ENCODE data around the gene TACR2.

Gene TACR2

DNA sequence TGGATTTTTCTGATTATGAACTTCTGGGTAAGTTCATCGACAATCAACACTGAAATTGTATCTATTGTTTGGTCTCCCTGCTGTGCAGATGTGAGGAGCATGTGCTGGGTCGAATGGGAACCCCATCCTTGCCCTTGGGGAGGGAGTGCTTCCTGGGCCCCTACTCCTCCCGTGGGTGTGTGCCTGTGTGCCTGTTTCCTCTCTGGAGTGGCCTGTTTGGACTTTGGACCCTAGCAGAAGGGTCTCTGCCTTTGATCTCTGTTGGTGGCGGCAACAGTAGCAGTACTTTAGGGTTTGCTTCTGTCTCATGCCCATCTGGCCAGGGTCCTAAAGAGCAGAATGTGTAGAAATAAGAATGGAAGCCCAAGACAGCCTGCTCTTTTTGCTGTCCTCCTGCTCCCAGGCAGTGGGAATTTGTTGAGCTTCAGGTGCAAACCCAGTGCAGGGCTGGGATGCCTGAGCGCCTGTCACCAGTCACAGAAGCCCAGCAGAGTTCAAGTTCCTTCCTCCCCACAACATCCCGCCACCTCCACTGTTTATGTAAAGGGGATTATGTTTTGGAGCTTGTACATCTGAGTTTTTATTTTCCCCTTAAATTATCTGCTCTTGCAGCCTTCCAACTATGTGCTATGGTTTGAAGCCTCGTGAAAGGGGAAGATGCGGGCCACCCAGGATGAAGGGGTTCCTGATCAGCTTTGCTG, 1.5 kb upstream of the TACR2 start:
- DNase-seq = no peak

GRCh38 chr10:69417542-69417941, 824 bp upstream of the TACR2 start:
- no peak for DNase-seq

DNA sequence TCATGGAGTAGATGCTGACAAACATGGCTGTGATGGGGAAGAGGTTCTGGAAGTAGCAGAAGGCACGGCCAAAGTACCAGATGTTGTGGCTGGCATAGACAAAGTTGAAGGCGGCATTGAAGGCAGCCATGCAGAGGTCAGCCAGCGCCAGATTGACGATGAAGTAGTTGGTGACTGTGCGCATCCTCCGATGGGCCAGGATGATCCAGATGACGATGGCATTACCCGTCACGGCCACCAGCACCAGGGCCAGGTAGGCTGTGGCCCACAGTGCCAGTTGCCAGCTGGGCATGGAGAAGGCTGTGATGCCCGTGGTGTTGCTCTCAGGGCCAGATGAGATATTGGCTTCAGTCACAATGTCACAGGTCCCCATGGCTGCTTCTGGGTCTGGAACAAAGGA, 767 bp downstream of the TACR2 start:
- DNase-seq = no peak

- no peak for DNase-seq
Observed at GRCh38 chr10:69415049-69415448, 1.7 kb downstream of the TACR2 start.

DNA sequence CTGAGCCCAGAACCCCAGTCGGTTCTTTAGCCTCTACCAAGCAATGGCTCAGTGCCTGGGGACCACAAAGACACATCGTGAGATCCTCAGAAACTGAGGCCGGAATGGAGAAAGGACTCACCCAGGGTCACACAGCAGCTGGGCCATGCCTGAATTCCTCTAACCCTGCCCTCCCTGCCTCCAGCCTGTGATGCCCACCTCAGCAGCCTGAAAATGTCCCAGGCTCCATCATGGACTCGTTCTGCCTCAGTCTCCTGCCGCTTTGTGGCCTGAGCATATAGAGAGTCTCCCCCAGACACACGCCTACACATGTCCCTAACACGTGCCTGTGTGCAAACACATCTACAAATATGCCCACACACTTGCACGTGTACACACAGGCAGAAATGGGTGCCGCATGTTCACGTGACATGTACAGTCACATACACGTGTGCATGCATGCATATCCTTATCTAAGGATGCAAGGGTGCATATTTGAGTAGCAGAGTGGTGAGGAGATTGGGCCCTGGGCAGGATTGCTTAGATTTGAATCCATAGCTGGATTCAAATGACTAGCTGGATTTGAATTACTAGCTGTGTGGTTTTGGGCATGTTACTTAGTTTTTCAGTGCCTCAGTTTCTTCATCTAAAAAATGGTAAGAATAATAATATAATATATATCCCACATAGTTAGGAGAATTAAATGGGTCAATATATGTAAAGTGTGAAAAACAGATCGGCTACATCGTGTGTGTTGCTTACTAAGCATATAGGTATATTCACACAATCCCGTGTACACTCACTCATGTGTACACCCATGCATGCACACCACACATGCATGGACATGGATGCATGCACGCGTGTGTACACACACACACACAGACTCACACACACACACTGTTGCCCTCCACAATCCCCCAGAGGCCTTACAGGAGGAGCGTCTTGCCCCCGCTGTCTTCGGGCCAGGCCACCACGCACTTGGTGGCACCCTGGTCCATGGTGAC, 2.4 kb downstream of the TACR2 start:
- DNase-seq = no peak

- no peak for DNase-seq
Observed at GRCh38 chr10:69413221-69413865, 3.4 kb downstream of the TACR2 start.

DNA sequence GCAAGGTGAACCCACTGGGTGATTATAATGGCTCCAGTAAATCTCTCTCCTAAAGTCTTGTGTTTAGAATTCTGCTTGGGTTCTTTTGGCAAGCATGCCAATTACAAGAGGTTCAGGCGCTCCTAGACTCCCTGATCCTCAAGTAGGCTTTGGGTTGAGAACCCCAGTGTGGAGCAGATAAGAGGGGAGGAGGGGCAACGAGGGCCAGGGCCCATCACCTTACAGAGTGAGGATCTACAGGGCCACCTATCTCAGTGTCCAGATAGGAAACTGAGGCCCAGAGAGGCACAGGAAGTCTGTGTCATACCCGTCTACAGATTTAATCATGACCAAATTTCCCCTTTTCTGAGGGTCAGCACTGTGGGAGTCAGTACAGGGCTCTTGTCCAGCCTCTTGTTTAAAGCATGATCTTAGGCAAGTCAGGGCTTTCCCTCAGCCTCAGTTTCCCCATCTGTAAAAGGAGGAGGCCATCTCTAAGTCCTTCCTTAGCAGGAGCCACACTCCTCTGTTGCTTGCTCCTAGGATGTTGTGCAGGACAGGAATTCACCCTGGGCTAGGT, 4.4 kb downstream of the TACR2 start:
- DNase-seq = no peak

GRCh38 chr10:69411476-69411875, 5.2 kb downstream of the TACR2 start:
- no peak for DNase-seq

- DNase-seq = no peak
Observed at GRCh38 chr10:69410487-69410886, 6.2 kb downstream of the TACR2 start.

GRCh38 chr10:69409968-69410367, 6.8 kb downstream of the TACR2 start:
- no peak for DNase-seq

DNA sequence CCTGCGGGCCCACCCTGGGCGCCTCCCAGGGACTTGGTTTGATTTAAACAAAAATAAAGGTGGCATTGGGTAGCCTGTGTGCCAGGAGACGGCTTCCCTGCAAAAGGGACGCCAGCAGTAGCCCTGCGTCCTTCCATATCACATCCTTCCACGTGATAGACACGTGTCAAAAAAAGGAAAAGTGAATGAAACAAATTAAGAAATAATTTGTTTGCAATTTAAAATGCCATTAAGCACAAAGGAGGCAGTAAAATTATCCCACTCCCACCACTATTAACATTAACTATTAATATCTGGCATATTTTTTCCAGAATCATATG, 7.6 kb downstream of the TACR2 start:
- DNase-seq = no peak

DNA sequence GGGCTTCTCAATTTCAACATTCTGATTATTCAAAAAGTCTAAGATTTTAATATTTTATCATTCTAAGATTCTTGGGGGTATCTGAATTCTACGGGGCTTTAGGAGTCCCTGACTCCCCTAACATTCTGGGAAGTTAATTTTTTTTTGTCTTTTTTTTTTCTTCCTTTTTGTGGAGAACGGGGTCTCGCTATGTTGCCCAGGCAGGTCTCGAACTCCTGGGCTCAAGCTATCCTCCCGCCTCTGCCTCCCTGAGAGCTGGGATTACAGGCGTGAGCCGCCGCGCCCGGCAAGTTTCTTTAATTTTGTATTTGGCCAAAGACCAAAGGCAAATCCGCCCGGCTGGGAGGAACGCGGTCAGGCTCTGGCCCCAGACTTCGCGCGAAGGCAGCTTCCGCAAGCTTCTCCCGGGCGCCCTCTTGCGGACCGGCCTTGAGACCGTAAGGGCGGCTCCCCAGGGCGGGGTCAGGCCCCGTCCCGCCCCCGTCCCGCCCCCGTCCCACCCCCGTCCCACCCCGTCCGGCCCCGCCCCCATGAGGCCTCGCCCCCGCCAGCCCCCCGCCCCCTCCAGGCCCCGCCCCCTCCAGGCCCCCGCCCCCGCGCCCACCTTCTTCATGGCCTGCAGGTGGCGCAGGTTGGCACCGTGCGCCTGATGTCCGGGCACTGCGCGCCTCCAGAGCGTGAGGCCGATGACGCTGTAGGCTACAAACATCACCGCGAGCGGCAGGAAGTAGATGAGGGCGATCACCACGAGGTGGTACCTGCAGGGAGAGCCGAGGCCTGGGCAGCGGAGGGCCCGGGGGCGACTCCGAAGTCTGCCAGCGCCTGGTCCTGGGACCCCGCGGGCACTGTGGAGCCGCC, 8.2 kb downstream of the TACR2 start:
- DNase-seq = peak; percentile 84

GRCh38 chr10:69407621-69408301, 9.0 kb downstream of the TACR2 start:
- DNase-seq = no peak

DNA sequence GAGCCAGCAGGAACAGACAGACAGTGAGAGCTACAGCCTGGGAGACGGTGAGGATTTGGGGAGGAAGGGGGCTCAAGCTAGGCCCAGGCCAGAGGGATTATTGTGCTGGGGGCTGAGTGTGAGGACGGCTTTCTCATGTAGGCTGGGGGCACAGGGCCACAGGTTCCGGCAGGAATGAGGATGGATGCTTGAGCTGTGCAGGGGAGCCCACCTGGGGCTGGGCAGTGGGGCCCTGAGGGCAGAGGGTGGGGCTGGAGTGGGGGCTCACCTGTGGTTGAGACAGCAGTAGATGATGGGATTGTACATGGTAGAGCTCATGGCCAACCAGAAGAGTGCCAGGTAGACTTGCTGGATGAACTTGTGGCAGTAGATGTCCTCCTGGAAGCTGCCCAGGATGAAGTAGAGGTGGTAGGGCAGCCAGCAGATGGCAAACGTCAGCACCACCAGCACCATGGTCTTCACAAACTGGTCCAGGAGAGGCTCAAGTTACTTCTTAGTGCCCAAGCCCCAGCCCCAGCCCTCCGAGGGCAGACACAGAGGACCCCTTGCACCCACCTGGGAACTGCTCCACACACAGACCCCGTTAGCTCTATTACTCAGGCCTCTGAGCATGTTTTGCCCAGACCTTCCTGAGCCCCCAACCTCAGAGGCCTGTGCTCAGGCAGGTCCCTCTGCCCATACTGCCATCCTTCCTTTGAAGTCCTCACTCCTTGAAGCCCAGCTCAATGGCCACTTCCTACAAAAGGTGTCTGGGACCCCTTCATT, 9.7 kb downstream of the TACR2 start:
- DNase-seq = no peak

DNA sequence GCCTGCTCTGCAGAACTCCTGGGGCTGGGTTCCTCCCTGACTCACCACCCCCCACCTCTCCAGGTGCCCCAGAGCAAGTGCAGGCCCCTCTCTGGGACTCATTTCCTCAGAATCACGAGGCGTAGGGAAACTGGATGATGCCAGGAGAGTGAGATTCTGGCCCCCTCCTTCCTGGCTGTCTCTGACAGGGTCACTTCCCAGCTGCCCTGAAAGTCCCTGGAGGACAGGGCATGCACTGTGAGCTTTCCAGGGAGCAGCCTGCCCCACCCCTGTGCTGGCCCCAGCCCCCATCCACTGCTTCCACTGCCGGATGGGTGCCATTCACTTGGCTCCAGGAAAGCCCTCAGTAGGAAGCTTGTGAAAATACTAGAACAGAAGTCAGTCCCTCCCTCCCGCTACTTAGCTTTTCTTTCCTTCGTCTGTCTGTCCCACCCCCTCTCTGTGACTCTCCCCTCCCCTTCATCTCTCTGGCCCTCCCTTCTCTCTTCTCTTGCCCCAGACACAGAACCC, 10.4 kb downstream of the TACR2 start:
- no peak for DNase-seq

DNA sequence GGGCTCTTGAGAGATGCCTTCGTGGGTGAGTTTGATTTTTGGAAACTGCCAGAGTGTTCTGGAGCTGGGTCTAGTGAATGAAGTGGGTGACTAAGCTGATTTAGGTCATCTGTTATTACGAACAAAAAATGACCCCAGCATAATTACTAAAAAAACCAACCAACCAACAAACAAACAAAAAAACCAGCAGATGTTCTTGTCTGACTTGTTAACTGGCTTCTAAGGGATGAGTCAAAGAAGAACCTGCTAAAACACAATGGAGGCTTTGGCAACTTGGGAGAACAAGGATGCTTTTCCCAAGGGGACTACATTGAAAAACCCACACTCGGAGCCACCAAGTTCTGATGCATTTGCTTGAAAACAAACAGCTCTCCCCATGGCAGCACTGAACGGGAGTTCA, 11.5 kb downstream of the TACR2 start:
- no peak for DNase-seq

- no peak for DNase-seq
Observed at GRCh38 chr10:69404786-69405185, 11.9 kb downstream of the TACR2 start.

- DNase-seq = no peak
Observed at GRCh38 chr10:69403519-69403918, 13.2 kb downstream of the TACR2 start.

GRCh38 chr10:69403066-69403465, 13.7 kb downstream of the TACR2 start:
- DNase-seq = no peak

- DNase-seq = no peak
Observed at GRCh38 chr10:69402386-69402785, 14.3 kb downstream of the TACR2 start.

- DNase-seq = no peak
Observed at GRCh38 chr10:69401416-69401815, 15.3 kb downstream of the TACR2 start.
